ACC112 (cell line): ENCODE measurements around the gene LOXL1.

Experiments used
- H2AFZ ChIP-seq: fragments of 200-600 bp; sonication (generic); one replicate; pipeline ENCODE4 v1.6.0; 2017; ENCODE audit warnings: antibody characterized with exemption, low read length; ENCODE audit not compliant: unreplicated experiment
- H3K27ac ChIP-seq: fragments of 200-600 bp; sonication (generic); 2 replicates; pipeline ENCODE4 v1.5.1; 2014; ENCODE audit warnings: low read depth, mild to moderate bottlenecking, antibody characterized with exemption, low read length, moderate library complexity
- H3K27me3 ChIP-seq: fragments of 200-600 bp; sonication (generic); 2 replicates; pipeline ENCODE4 v1.6.1; 2014; ENCODE audit warnings: mild to moderate bottlenecking, antibody characterized with exemption, low read length, moderate library complexity, mixed read lengths; ENCODE audit not compliant: insufficient read depth
- H3K36me3 ChIP-seq: fragments of 200-600 bp; sonication (generic); 2 replicates; pipeline ENCODE4 v1.6.1; 2016; ENCODE audit warnings: mild to moderate bottlenecking, antibody characterized with exemption, low read length, moderate library complexity, mixed read lengths; ENCODE audit not compliant: insufficient read depth
- H3K4me1 ChIP-seq: fragments of 200-600 bp; sonication (generic); one replicate; pipeline ENCODE4 v1.6.1; 2016; ENCODE audit warnings: low read length, mixed read lengths; ENCODE audit not compliant: insufficient read depth, unreplicated experiment, control insufficient read depth
- H3K4me3 ChIP-seq: fragments of 200-600 bp; sonication (generic); 2 replicates; pipeline ENCODE4 v1.5.1; 2014; ENCODE audit warnings: mild to moderate bottlenecking, low read depth, low read length
- H3K79me2 ChIP-seq: fragments of 200-600 bp; sonication (generic); one replicate; pipeline ENCODE4 v1.6.0; 2016; ENCODE audit warnings: low read length; ENCODE audit not compliant: control insufficient read depth, unreplicated experiment, insufficient read depth

The LOXL1 gene

DNA sequence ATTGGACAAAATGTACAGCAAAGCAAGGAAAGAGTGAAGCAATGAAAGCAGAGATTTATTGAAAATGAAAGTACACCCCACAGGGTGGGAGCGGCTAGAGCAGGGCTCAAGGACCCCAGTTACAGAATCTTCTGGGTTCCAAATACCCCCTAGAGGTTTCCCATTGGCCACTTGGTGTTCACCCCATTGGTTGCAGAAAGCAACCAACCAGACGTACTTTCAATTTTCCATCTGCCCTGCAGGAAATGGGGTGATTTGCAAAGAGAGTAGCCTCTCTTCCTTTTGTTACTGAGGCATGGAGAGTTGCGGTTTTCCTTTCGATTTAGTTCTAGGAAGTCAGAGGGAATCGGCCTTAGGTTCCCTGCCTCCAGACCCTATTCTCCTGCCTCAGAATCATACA lies 70.7 kb downstream of the LOXL1 start:
- Histone ChIP-seq H3K4me3 (peak overlapping the region; percentile 96), H3K27ac (peak overlapping the region; percentile 81), H3K27me3 (no peaks in the 10 kb centered on the region), H3K79me2 (peaks cover 72% of the 10 kb centered on the region), H3K4me1 (peaks cover 36% of the 10 kb centered on the region), H2AFZ (no peak overlapping the region), H3K36me3 (peaks cover 30% of the 10 kb centered on the region)

DNA sequence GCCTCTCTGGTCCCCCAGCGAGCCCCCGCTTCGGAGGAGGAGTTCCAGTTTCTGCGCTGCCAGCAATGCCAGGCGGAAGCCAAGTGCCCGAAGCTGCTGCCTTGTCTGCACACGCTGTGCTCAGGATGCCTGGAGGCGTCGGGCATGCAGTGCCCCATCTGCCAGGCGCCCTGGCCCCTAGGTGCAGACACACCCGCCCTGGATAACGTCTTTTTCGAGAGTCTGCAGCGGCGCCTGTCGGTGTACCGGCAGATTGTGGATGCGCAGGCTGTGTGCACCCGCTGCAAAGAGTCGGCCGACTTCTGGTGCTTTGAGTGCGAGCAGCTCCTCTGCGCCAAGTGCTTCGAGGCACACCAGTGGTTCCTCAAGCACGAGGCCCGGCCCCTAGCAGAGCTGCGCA lies 71.7 kb downstream of the LOXL1 start:
- H3K36me3 ChIP-seq: peaks cover 35% of the 10 kb centered on the region
- peaks cover 34% of the 10 kb centered on the region for H3K4me1 ChIP-seq
- no peak overlapping the region for H2AFZ ChIP-seq
- no peak overlapping the region for H3K27ac ChIP-seq
- H3K4me3 ChIP-seq: peak overlapping the region; percentile 96
- H3K79me2 ChIP-seq: peaks cover 81% of the 10 kb centered on the region
- no peaks in the 10 kb centered on the region for H3K27me3 ChIP-seq
